Osteoblast (primary cell): Measurements from ENCODE around the gene CDC34. TPM values are rescaled to one million over a fixed set of nuclear protein-coding genes. Genes with fewer than 3 reads are reported as not detected.

ENCODE experiments used
- DNase-seq: peaks from one replicate; pipeline ENCODE4 v3.0.0; 2011; ENCODE audit warnings: low spot score, mixed read lengths; ENCODE audit not compliant: insufficient read length; ENCODE audit errors: missing footprints
- H2AFZ ChIP-seq: 2 replicates; pipeline ENCODE4 v1.6.0; 2011; ENCODE audit warnings: mild to moderate bottlenecking, low read length
- H3K27ac ChIP-seq: 2 replicates; pipeline ENCODE4 v1.5.1; 2011; ENCODE audit warnings: mild to moderate bottlenecking, low read depth, low read length, moderate library complexity
- H3K27me3 ChIP-seq: 2 replicates; pipeline ENCODE4 v1.6.0; 2012; ENCODE audit warnings: mild to moderate bottlenecking, control low read depth, inconsistent platforms, low read length, moderate library complexity; ENCODE audit not compliant: insufficient read depth
- H3K36me3 ChIP-seq: 2 replicates; pipeline ENCODE4 v1.5.1; 2011; ENCODE audit warnings: mild to moderate bottlenecking, low read length, control low read depth, moderate library complexity; ENCODE audit not compliant: insufficient read depth
- H3K4me1 ChIP-seq: 2 replicates; pipeline ENCODE4 v1.5.1; 2011; ENCODE audit warnings: mild to moderate bottlenecking, low read length, control low read depth, moderate library complexity; ENCODE audit not compliant: insufficient read depth
- H3K4me2 ChIP-seq: 2 replicates; pipeline ENCODE4 v1.6.0; 2011; ENCODE audit warnings: mild to moderate bottlenecking, low read length; ENCODE audit not compliant: insufficient read depth
- H3K4me3 ChIP-seq: fragments of 200-600 bp; sonication (generic); 3 replicates; pipeline ENCODE4 v1.5.1; 2012; ENCODE audit warnings: mild to moderate bottlenecking, low read length, inconsistent platforms; ENCODE audit not compliant: insufficient read depth
- H3K79me2 ChIP-seq: 2 replicates; pipeline ENCODE4 v1.6.0; 2012; ENCODE audit warnings: mild to moderate bottlenecking, low read length, control low read depth, inconsistent platforms; ENCODE audit not compliant: insufficient read depth
- H3K9me3 ChIP-seq: 2 replicates; pipeline ENCODE4 v1.5.1; 2011; ENCODE audit warnings: low read depth, low read length, control low read depth
- H4K20me1 ChIP-seq: 2 replicates; pipeline ENCODE4 v1.6.0; 2012; ENCODE audit warnings: mild to moderate bottlenecking, low read length, control low read depth; ENCODE audit not compliant: insufficient read depth
- total RNA-seq: library from RNA; depleted of rRNA; stranded (reverse); fragments of >200 nt; gene quantifications from 2 replicates; pipeline ENCODE4 v1.2.3, GENCODE V29; 2012
- TF ChIP-seq, protein P1 (sequence below): IDR thresholded peaks from 2 replicates; pipeline ENCODE4 v1.5.1; 2011; ENCODE audit warnings: mild to moderate bottlenecking, low read depth, low read length, moderate library complexity; ENCODE audit errors: extremely low read depth

Gene CDC34, protein sequence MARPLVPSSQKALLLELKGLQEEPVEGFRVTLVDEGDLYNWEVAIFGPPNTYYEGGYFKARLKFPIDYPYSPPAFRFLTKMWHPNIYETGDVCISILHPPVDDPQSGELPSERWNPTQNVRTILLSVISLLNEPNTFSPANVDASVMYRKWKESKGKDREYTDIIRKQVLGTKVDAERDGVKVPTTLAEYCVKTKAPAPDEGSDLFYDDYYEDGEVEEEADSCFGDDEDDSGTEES
- 32.9 and 40.4 TPM in 2 replicates for total RNA-seq

DNA sequence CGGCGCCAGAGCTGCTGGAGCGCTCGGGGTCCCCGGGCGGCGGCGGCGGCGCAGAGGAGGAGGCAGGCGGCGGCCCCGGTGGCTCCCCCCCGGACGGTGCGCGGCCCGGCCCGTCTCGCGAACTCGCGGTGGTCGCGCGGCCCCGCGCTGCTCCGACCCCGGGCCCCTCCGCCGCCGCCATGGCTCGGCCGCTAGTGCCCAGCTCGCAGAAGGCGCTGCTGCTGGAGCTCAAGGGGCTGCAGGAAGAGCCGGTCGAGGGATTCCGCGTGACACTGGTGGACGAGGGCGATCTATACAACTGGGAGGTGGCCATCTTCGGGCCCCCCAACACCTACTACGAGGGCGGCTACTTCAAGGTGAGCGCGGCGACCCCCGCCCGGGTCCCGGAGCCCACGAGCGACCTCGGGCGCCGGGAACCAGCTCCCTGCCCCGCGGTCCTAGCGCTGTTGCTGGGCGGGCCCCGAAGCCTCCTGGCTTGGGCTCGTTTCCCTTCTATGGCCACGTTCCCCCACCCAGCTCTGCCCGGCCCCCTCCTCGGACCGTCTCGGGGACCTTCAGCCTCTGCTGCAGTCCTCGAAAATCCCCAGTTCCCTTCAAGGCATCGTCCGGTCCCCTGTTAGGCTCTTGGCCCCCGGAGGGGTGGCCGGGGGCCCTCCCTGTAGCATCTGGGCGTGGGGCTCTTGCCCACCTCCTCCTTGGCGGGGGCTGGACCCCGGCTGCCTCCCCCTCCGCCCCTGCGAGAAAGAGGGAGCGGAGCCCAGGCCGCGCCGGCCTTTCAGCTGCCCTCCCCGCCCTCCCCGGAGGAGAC, at the start of gene CDC34:
Gene CDC34 (plus strand): TSS at position 8 of the 808 bp plus-strand sequence. CDS start 172 bp downstream, at position 180.
- Histone ChIP-seq H4K20me1 (peaks cover 38% of the 10 kb centered on the region), H3K4me1 (peaks cover 10% of the 10 kb centered on the region), H3K27me3 (no peaks in the 10 kb centered on the region), H3K4me2 (peak within 1 kb of the TSS; percentile 97), H3K9me3 (no peaks in the 10 kb centered on the region), H3K27ac (peak within 1 kb of the TSS; percentile 91), H2AFZ (peak within 1 kb of the TSS; percentile 80), H3K36me3 (peaks cover 8% of the 10 kb centered on the region), H3K4me3 (peak within 1 kb of the TSS; percentile 89), H3K79me2 (peaks cover 52% of the 10 kb centered on the region)
- DNase-seq, result peak; percentile 97
- TF ChIP-seq, protein P1, sequence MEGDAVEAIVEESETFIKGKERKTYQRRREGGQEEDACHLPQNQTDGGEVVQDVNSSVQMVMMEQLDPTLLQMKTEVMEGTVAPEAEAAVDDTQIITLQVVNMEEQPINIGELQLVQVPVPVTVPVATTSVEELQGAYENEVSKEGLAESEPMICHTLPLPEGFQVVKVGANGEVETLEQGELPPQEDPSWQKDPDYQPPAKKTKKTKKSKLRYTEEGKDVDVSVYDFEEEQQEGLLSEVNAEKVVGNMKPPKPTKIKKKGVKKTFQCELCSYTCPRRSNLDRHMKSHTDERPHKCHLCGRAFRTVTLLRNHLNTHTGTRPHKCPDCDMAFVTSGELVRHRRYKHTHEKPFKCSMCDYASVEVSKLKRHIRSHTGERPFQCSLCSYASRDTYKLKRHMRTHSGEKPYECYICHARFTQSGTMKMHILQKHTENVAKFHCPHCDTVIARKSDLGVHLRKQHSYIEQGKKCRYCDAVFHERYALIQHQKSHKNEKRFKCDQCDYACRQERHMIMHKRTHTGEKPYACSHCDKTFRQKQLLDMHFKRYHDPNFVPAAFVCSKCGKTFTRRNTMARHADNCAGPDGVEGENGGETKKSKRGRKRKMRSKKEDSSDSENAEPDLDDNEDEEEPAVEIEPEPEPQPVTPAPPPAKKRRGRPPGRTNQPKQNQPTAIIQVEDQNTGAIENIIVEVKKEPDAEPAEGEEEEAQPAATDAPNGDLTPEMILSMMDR, result no peak

DNA sequence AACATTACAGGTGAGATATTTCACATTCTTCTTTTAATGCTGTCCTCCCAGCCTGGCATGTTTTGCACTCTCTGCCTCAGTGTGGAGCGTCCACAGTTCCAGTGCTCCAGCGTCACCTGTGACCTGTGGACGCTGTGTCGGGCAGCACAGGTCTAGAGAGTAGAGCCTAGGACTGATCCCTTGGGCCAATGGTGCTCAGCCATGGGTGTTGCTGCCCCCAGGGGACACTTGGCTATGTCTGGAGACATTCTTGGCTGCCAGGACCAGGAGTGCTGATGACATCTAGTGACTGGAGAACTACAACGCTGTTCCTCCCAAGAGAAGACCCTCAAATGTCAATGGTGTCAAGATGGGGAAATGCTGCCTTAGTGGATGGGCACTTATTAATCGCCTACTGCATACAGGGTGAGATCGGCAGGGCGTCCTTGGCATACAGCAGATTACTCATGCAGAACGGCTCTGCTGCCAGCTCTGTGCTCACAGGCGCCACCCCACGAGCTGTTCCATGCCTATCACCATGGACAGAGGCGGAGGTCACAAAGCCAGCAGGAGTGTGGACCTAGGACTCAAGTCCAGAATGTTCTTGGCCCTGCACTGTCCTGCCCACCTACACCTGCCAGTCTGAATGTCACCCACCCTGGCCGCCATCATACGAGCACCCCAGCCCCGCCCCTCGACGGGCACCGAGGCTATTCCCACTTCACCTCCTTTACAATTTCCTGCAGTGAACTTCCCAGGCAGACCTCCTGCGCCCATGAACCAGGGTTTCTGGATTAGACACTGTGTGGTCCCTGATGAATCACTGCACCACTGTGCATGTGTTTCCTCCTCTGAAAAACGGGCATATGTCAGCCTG, 49.1 kb upstream of the CDC34 start:
- no peak overlapping the region for H3K4me2 ChIP-seq
- H3K27ac ChIP-seq, result no peak overlapping the region
- no peak overlapping the region for H2AFZ ChIP-seq
- TF ChIP-seq, protein P1, result no peak
- no peaks in the 10 kb centered on the region for H3K79me2 ChIP-seq
- peaks cover 2% of the 10 kb centered on the region for H3K27me3 ChIP-seq
- H3K4me3 ChIP-seq, result no peak overlapping the region
- peak; percentile 74 for DNase-seq
- H3K36me3 ChIP-seq, result no peaks in the 10 kb centered on the region
- H3K4me1 ChIP-seq, result peaks cover 8% of the 10 kb centered on the region
- H4K20me1 ChIP-seq, result no peaks in the 10 kb centered on the region
- no peaks in the 10 kb centered on the region for H3K9me3 ChIP-seq

DNA sequence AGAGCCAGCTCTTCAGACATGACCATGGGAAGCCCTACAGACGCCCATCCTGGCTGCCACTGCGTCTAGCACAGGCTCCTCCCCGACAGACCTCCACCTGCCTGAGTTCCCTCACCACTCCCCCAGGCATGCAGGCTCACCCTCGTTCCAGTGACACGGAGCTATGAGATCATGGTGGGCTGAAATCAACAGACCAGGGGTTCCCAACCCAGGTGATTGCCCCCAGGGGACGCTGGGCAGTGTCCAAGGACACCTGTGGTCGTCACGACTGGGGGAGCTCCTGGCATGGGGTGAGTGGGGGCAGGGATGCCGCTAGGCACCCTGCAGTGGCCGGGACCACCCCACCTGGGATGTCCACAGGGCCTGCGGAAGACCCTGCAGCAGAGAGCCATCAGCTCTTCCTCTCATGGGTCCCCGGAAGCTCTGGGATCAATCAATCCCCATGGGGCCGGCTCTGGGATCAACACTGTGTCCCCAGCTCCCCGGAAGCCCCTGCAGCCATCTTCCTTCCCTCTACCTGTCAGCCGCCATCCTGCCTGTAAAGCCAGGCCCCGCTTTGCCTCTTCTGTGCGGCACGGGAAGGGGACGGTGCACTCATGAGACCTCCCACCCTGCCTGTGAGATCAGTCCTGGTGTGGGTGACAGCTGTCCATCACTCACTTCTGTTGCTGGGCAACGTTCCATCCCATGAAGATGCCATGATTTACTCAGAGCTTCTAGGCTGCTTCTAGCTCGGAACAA, 48.1 kb upstream of the CDC34 start:
- peak; percentile 67 for DNase-seq
- Histone ChIP-seq H2AFZ (no peak overlapping the region), H4K20me1 (no peaks in the 10 kb centered on the region), H3K4me3 (no peak overlapping the region), H3K27ac (no peak overlapping the region), H3K79me2 (no peaks in the 10 kb centered on the region), H3K4me2 (no peak overlapping the region), H3K27me3 (peaks cover 2% of the 10 kb centered on the region), H3K9me3 (no peaks in the 10 kb centered on the region), H3K4me1 (peaks cover 8% of the 10 kb centered on the region), H3K36me3 (no peaks in the 10 kb centered on the region)
- TF ChIP-seq, protein P1, result no peak
